Neural progenitor cell (in vitro differentiated cells): Measurements from ENCODE around the gene PAQR7.

Experiments
- EZH2 ChIP-seq: fragments of 200-600 bp; sonication (generic); IDR thresholded peaks from 2 replicates; pipeline ENCODE4 v1.6.1; 2017; ENCODE audit warnings: antibody characterized with exemption, mild to moderate bottlenecking, moderate library complexity
- TF ChIP-seq, protein P1 (sequence below): fragments of 200-600 bp; sonication (generic); IDR thresholded peaks from 2 replicates; pipeline ENCODE4 v1.5.1; 2017; ENCODE audit warnings: antibody characterized with exemption, mild to moderate bottlenecking

DNA sequence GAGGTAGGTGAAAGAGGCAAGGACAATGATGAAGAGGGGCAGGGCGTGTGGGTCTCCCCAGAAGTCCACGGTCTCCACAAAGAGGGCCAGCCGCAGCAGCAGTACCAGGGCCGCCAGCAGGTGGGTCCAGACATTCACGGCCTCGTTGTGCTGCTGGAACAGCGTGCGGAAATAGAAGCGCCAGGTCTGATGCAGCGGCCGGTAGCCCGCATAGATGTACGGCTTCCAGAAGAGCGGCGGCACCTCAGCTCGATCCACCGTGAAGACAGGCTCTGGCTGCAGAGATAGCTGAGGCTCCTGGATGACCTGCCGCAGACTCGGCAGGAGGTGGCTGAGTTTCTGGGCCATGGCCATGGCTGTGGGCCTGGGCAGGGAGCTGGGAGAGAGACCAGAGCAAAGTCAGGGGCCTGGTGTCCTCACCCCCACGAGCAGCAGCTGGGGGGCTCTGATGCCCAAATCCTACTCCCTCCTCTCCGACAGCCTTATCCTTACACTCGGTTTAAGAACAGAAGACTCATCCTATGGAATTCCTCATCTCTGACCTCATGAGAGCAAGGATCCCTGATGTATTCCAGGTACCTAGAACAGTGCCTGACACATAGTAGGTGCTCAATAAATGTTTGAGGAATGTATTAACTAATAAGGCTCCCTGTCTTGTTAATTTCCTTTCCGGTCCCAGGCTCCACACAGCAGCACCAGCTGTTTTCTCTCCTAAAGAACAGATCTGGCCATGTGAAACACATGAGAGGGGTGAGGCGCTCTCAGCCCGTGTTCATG lies 11.8 kb downstream of the PAQR7 start:
- TF ChIP-seq, protein P1, sequence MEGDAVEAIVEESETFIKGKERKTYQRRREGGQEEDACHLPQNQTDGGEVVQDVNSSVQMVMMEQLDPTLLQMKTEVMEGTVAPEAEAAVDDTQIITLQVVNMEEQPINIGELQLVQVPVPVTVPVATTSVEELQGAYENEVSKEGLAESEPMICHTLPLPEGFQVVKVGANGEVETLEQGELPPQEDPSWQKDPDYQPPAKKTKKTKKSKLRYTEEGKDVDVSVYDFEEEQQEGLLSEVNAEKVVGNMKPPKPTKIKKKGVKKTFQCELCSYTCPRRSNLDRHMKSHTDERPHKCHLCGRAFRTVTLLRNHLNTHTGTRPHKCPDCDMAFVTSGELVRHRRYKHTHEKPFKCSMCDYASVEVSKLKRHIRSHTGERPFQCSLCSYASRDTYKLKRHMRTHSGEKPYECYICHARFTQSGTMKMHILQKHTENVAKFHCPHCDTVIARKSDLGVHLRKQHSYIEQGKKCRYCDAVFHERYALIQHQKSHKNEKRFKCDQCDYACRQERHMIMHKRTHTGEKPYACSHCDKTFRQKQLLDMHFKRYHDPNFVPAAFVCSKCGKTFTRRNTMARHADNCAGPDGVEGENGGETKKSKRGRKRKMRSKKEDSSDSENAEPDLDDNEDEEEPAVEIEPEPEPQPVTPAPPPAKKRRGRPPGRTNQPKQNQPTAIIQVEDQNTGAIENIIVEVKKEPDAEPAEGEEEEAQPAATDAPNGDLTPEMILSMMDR = no peak
- no peak for TF ChIP-seq EZH2
